ENCODE measurements around the gene ROPN1. TPM values are rescaled to one million over a fixed set of nuclear protein-coding genes. Genes with fewer than 3 reads are reported as not detected.
"Not testable (repeated sequence)": the region's sequence is repeated elsewhere in the genome, so short reads cannot be mapped to it uniquely, and the experiment has no call there.

The ROPN1 gene
- total RNA-seq = not detected

GRCh38 chr3:123991730-123992588 is at the start of gene ROPN1:
Gene ROPN1 (minus strand): TSS chr3:123992124. CDS start chr3:123980481, 11,643 bp downstream.
- H3K4me1 ChIP-seq, H3K9me3 ChIP-seq, H3K36me3 ChIP-seq, H3K27ac ChIP-seq, DNase-seq, H3K27me3 ChIP-seq, H3K4me3 ChIP-seq: not testable (repeated sequence)

- Histone ChIP-seq H3K27me3 (no peaks in the 10 kb centered on the region), H3K4me3 (no peak overlapping the region), H3K9me3 (no peaks in the 10 kb centered on the region), H3K27ac (no peak overlapping the region), H3K36me3 (no peaks in the 10 kb centered on the region), H3K4me1 (no peaks in the 10 kb centered on the region)
- no peak for DNase-seq
- no peak for TF ChIP-seq POLR2A (IDR thresholded peaks at IDR 0.05)
- TF ChIP-seq, protein P1, sequence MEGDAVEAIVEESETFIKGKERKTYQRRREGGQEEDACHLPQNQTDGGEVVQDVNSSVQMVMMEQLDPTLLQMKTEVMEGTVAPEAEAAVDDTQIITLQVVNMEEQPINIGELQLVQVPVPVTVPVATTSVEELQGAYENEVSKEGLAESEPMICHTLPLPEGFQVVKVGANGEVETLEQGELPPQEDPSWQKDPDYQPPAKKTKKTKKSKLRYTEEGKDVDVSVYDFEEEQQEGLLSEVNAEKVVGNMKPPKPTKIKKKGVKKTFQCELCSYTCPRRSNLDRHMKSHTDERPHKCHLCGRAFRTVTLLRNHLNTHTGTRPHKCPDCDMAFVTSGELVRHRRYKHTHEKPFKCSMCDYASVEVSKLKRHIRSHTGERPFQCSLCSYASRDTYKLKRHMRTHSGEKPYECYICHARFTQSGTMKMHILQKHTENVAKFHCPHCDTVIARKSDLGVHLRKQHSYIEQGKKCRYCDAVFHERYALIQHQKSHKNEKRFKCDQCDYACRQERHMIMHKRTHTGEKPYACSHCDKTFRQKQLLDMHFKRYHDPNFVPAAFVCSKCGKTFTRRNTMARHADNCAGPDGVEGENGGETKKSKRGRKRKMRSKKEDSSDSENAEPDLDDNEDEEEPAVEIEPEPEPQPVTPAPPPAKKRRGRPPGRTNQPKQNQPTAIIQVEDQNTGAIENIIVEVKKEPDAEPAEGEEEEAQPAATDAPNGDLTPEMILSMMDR (IDR thresholded peaks at IDR 0.05) = no peak
Observed at GRCh38 chr3:124041553-124041952, 49.6 kb upstream of the ROPN1 start.

DNA sequence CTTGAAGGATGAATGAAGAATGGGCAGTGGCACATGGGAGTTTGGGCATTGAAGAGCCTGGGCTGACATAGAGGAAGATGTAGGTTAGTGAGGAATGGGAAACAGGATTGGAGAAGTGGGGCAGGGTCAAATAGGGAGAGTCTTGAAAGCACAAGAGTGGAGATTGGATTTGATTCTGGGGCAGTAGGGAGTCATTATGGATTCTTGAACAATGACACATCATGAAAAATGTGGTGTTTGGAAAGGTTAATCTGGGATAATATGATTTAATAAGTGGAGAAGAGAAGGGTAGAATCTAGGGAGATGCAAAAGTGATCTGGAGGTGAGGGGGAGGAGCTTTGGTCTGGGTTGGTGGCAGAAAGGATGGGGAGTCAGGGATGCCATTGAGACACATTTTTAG is 45.4 kb upstream of the ROPN1 start:
- no peak for DNase-seq
- no peaks in the 10 kb centered on the region for H3K36me3 ChIP-seq
- no peak overlapping the region for H3K4me3 ChIP-seq
- H3K9me3 ChIP-seq = no peaks in the 10 kb centered on the region
- TF ChIP-seq POLR2A (IDR thresholded peaks at IDR 0.05) = no peak
- TF ChIP-seq, protein P1 (IDR thresholded peaks at IDR 0.05) = no peak
- H3K27me3 ChIP-seq = peaks cover 0 to 8% of the 10 kb centered on the region in 2 donors
- H3K4me1 ChIP-seq = peaks cover 0 to 7% (median 0%) of the 10 kb centered on the region in 4 donors
- no peak overlapping the region for H3K27ac ChIP-seq

- not testable (repeated sequence) for H3K27me3 ChIP-seq
Observed at GRCh38 chr3:124036214-124036613, 44.3 kb upstream of the ROPN1 start.

GRCh38 chr3:124035463-124036121 is 43.7 kb upstream of the ROPN1 start:
- no peak overlapping the region for H3K27ac ChIP-seq
- H3K9me3 ChIP-seq = no peaks in the 10 kb centered on the region
- H3K4me3 ChIP-seq = no peak overlapping the region
- peaks cover 0 to 8% of the 10 kb centered on the region in 2 donors for H3K27me3 ChIP-seq
- no peak for DNase-seq
- H3K36me3 ChIP-seq = no peaks in the 10 kb centered on the region
- H3K4me1 ChIP-seq = peaks cover 0 to 7% (median 0%) of the 10 kb centered on the region in 4 donors
- TF ChIP-seq POLR2A (IDR thresholded peaks at IDR 0.05) = no peak
- TF ChIP-seq, protein P1 (IDR thresholded peaks at IDR 0.05) = no peak

More at GRCh38 chr3:124036214-124036613, 44.3 kb upstream of the ROPN1 start:
- not testable (repeated sequence) for H3K36me3 ChIP-seq, H3K4me1 ChIP-seq, H3K4me3 ChIP-seq, H3K9me3 ChIP-seq, H3K27ac ChIP-seq, DNase-seq

- peaks cover 0 to 7% (median 0%) of the 10 kb centered on the region in 4 donors for H3K4me1 ChIP-seq
- no peak for DNase-seq
- no peaks in the 10 kb centered on the region for H3K36me3 ChIP-seq
- H3K27ac ChIP-seq = no peak overlapping the region
- H3K27me3 ChIP-seq = peaks cover 0 to 8% of the 10 kb centered on the region in 2 donors
- no peak for TF ChIP-seq POLR2A (IDR thresholded peaks at IDR 0.05)
- TF ChIP-seq, protein P1 (IDR thresholded peaks at IDR 0.05) = no peak
- H3K9me3 ChIP-seq = no peaks in the 10 kb centered on the region
- peak overlapping the region in 1 of 4 donors; percentile 69 for H3K4me3 ChIP-seq
Observed at GRCh38 chr3:124034844-124035152, 42.9 kb upstream of the ROPN1 start.

Measured in Peyer's patch (tissue), 4 donors.